SK-N-SH treated with all-trans-retinoic acid at 6 μM for 48 hours (cell line): ENCODE measurements around the gene SFT2D3.

Experiments
- BACH2 ChIP-seq: fragments of 250-450 bp; sonication (Bioruptor Pico); IDR thresholded peaks from 2 replicates; pipeline ENCODE4 v1.9.0; 2021; ENCODE audit warnings: mild to moderate bottlenecking, borderline replicate concordance
- PATZ1 ChIP-seq: fragments of 250-450 bp; sonication (Bioruptor Pico); IDR thresholded peaks from 2 replicates; pipeline ENCODE4 v1.8.0; 2020; ENCODE audit warnings: mild to moderate bottlenecking, moderate library complexity, borderline replicate concordance
- SNAI2 ChIP-seq: fragments of 250-450 bp; sonication (Bioruptor Pico); IDR thresholded peaks from 2 replicates; pipeline ENCODE4 v1.5.0; 2020; ENCODE audit warnings: mild to moderate bottlenecking, moderate library complexity
- TCF4 ChIP-seq: fragments of 250-450 bp; sonication (Bioruptor Pico); IDR thresholded peaks from 2 replicates; pipeline ENCODE4 v1.8.0; 2021; ENCODE audit warnings: mild to moderate bottlenecking, moderate library complexity, borderline replicate concordance
- ZNF70 ChIP-seq: fragments of 450-650 bp; formaldehyde crosslinking; IDR thresholded peaks from 2 replicates; pipeline ENCODE4 v1.5.0; 2020; ENCODE audit warnings: mild to moderate bottlenecking, moderate library complexity
- ZNF8 ChIP-seq: fragments of 450-650 bp; formaldehyde crosslinking; IDR thresholded peaks from 2 replicates; pipeline ENCODE4 v1.5.0; 2020; ENCODE audit warnings: mild to moderate bottlenecking, moderate library complexity

- TF ChIP-seq BACH2 (CRISPR knock-in tag) (no peak), ZNF70 (CRISPR knock-in tag) (no peak), ZNF8 (no peak), PATZ1 (CRISPR knock-in tag) (no peak), SNAI2 (no peak), TCF4 (CRISPR knock-in tag) (no peak)
Measured at GRCh38 chr2:127669056-127669455, 32.2 kb upstream of the SFT2D3 start.
